HG03469 (cell line): Measurements from ENCODE around the gene SLC19A3.

ENCODE experiments used
- ATAC-seq: cut with Tn5 transposase; IDR thresholded peaks from one replicate; pipeline ENCODE4 v1.9.1; 2021; ENCODE audit warnings: mild to moderate bottlenecking, moderate library complexity, moderate number of reproducible peaks; ENCODE audit not compliant: unreplicated experiment

The SLC19A3 gene

GRCh38 chr2:227634201-227634600 is 83.6 kb downstream of the SLC19A3 start:
- ATAC-seq: no peak
